SHP77 treated with DMSO at 0.1 percent for 48 hours (cell line): Measurements from ENCODE around the gene PDZD7.

ENCODE experiments used
- DNase-seq: peaks from one replicate; lab custom pipeline; 2025; lab: John Stamatoyannopoulos, UW

The PDZD7 gene

DNA sequence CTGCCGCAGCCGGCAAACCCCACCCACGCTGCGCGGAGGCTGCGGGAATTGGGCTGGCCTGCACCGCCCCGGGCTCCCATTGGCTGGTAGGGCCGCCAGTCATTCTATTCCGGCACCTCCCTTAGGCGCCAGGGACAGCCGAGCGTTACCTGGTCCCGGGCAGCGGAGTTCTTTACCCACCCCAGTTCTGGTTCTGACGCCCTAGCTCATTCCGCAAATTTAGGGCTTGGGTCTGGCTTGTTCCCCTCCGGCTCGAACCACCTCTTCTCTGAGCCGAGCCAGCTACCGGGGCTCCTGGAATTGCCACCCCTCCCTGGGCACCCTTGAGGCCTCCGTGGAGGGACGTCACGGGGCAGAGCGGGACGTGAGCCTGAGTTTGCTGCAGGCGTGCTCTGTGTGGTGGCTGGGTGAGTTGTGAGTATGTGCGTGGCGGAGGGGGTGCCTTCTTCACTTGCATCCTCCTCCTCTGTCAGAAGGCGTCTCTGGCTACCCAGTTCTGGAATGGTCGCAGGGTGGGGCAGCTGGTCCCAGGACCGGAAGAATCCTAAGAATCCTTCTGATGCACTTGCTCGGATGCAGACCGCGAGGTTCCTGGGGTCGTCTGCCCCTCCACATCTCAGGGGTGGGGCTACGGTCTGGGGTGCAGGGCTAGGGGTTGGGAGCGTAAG, at the start of gene PDZD7, which contains the start of gene SFXN3:
Gene PDZD7 (minus strand): TSS at position 2 of the 668 bp plus-strand sequence. CDS start 910 bp downstream, outside the sequence.
Gene SFXN3 (plus strand): TSS at position 107 of the 668 bp plus-strand sequence. CDS start 3,461 bp downstream, outside the sequence.
- peak; percentile 78 for DNase-seq

DNA sequence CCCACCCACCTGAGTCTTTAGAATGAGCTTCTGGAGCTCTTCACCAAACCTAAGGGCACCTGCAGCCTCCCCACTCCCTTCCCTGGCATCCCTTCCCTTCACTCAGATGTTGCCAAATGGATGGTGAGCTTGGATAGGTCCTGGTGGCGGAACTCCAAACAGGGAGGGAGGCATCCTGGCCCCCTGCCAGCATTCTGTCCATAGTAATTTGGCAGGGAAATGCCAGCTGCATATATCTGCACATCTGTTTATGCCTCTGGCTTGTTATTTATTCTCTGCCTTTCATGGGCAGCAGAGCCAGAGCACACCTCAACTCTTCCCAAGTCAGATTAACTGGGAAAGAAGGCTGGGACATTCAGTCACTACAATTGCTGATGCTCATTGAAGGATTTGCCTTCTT, 48.9 kb upstream of the PDZD7 start:
- no peak for DNase-seq

DNA sequence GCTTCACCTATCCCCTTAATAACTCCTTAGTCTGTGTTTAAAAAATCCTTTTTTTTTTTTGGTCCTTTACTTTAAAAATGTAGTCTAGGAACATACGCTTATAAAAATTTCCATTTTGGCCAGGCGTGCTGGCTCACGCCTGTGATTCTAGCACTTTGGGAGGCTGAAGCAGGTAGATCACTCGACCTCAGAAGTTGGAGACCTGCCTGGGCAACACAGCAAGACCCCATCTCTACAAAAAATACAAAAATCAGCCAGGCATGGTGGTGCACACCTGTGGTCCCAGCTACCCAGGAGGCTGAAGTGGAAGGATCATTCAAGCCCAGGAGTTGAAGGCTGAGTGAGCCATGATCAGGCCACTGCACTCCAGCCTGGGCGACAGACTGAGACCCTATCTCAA, 45.7 kb upstream of the PDZD7 start:
- no peak for DNase-seq

DNA sequence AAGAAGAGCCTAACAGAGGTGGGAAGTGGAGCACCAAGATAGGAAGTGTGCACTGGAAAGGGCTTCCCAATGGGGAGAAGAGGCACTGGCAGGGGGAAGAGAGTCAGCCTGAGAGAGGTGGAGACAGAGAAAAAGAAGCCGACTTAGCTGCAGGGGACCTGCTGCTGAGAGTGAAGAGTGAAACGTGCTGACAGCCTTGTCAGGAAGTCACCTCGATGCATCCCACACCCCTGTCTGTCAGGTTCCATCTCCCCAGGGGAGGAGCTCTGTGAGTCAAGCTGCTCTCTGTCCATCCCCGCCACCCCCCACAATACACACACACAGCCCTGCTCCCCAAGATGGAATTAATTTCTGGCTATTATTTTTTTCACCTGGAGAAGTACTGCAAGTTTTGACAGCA, 44.8 kb upstream of the PDZD7 start:
- DNase-seq, result no peak

DNA sequence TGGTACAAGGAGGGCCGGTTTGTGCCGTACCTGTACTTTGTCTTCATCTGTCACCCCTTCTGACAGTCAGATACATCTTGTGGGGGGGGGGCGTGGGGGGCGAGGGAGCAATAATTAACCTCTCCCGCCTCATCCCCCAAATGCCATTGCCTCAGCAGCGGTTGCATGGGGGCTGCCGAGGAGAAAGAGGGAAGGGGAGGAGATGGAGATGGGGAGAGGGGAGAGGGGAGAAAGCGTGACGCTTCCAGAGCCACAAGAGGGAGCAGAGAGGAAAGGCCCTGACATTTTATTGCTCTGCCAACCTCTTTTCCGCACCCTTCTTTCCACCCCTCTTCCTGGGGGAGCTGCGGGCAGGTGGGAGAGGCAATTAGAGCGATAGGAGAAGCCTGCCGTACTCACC, 42.7 kb upstream of the PDZD7 start:
- DNase-seq, result no peak

DNA sequence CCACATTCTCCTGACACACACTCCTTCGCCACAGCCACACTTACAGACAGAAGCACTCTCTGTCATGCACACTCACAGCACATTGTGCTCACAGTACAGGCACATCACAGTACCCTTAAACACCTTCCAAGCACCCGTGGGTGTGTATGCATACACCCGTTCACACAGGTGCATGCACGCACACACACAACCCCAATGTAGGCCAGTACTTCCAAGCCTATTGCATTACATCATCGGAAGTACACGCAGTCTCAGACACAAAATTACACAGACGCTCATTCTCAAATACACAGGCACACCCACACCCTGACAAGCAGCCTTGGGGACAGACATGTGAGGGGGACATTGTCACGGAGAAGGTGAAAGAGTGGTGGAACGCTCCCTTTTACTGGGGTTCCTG, 42.0 kb upstream of the PDZD7 start:
- DNase-seq, result no peak

DNA sequence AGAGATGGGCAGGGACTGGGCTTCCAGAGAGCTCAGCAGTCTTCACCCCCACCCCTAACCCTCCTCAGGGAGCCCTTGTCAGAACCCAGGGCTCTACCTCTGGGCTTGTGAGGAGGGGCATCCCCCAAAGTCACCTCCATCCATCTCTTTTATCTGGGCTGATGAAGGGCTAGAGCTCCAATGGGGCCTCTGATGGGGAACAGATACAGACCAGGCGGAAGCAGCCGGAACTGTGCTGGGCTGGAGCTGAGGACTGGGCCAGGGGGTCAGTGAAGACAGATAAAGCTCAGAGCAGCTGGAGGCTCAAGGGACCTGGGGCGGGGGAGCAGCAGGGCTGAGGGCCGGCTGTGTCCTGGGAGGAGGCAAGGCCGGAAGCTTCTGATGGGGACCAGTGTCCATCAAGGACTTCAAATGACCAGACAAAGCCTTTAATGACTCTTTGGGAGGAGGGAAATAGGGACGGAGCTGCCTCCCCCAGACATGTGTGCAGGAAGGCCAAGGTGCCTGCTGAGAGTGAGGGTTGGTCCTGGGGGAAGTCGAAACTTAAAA, 41.0 kb upstream of the PDZD7 start:
- no peak for DNase-seq

DNA sequence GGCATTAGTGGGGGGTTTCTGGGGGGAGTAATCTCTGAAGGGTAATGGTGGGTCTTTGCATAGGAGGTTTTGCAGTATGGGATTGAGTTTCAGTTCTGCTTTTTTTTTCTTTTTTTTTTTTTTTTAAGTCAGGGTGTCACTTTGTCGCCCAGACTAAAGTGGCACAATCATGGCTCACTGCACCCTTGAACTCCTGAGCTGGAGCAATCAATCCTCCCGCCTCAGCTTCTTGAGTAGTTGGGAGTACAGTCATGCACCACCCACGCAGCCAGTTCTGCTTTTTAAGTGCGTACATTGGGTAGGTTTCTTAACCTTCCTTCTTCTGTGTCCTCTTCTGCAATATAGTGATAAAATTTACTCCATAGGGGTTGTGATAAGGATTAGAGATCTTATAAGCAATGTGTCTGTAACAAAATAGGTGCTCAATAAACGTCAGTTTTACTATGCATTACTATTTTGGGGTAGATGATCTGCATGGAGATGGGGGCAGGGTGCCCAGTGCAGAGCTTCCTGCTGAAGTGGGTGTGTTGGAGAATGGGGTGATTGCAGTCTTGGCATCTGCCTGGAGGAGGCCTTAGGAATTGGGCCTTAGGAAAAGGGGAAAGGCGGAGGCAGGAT, 40.4 kb upstream of the PDZD7 start:
- no peak for DNase-seq

DNA sequence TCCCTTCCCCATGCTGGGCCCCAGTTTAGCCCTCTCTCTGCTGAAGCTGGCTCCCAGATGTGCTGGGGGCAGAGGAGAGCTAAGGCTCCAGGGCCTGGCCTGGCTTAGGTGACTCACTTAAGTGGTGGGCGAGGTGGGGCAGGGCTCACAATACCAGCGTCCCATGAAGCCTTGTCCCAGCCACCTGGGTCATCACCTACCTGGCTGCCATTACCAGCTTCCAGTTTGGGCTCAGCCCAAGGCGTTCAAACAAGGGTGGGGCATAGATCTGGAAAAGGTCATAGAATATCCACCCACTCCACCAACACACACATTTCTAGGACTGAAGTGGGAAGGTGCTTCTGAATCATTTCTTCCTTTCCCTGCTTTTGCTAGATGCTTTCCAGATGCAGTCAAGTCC, 39.2 kb upstream of the PDZD7 start:
- DNase-seq, result no peak

DNA sequence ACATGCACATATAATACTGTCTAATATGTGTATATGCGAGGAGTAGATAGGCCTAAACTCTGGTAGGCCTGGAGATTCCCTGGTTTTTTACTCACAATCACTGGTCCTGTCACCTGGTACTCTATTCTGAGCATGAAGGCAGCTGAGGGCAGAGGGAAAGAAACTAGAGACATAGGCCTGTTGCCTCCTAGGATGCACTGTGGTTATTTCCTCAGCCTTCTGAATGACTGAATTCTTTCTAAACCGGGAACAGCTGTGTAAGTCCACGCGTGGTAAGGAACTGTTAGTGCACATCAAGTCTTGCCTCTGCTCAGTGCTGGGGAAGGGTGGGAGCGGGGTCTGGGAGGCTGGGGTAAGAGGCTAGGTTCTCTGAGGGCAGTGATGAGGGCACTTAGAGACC, 38.5 kb upstream of the PDZD7 start:
- DNase-seq, result no peak

DNA sequence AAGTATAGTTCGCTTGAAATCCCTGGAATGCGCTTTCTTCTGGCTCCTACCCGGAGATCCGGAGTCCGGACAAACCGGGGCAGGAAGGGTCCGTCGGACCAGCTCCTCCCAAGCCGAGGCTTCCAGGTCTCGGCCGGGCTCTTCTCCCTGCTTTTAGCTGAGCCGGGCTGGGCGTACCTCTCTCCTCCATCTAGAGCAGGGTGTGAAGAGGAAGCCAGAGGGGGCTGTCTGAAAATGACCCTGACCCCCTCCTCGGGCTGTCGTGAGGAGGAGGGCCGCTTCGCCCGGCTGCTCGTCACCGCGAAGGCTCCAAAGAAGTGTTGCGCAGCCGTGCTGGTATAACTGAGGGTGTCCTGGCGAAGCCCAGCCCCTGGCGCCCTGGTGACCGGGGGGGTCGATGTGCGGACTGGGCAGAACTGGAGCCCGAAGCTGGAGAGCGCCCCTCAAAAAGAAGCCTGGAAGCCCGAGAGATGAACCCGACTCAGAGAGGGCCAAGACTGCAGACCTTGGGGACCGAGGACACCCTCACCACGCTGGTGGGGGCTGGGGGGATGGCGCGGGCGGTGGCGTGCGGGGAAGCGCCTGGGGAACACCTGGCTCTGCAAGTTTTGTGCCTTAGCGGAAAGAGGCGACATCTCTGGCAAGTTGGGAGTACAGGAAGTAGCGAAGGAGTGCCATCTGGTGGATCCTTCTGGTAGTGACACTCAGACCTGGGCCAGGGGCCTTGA, 36.6 kb upstream of the PDZD7 start:
- peak; percentile 63 for DNase-seq

DNA sequence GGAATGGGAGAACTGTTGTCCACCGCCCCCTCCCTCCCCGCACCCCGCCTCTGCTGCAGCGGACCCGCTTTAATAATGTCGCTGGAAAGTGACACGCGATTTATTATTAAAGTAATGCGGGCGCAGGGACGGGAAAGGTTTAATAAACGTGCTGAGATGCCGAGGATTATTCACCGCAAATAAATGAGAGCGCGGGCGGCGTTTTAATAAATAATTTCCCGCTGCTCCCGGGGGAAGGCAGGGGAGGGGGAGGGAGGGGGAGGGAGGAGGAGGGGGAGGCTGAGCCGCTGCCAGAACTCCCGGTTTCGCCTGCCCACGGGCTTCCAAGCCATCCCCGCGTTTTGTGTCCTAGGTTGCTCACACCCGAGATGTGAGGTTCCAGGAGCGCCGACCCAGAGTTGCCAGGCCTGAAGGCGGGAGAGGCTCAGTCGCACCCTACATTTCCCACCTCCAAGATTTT, 36.0 kb upstream of the PDZD7 start:
- peak; percentile 26 for DNase-seq

DNA sequence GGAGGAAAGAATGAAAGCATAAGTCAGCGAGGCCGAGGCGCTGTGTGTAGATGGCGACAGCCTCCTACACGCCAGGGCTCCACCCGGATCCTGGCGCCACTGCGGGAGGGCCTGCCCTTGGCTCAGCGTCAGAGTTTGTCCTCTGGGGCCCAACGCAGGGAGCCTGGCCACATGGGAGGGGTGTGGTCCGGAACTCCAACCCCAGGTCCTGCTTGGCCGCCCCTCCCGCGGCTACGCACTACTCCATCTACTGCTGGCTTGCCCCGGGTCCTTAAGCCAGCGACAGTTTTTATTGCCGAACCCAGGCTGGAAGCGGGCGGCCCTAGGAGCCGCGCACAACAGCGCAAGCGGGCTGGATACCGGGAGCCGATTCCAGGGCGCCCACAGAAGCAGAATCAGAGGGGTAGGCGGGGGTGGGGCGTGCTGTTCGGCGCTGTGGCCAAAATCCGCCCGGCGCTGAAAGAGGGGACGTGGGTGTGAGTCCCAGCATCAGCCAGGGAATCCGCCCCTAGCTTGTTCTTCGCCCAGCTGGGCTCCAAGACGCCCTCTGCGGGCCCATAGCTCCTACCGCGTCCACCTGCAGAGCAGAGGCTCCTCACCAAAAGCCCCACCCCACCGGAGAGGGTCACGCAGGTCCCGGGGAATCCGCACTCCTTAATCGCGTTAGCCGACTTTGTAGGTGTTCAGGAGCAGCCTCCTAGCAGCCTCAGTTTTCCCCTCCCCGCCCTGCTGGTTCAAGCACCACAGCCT, 35.4 kb upstream of the PDZD7 start:
- DNase-seq, result peak; percentile 62

DNA sequence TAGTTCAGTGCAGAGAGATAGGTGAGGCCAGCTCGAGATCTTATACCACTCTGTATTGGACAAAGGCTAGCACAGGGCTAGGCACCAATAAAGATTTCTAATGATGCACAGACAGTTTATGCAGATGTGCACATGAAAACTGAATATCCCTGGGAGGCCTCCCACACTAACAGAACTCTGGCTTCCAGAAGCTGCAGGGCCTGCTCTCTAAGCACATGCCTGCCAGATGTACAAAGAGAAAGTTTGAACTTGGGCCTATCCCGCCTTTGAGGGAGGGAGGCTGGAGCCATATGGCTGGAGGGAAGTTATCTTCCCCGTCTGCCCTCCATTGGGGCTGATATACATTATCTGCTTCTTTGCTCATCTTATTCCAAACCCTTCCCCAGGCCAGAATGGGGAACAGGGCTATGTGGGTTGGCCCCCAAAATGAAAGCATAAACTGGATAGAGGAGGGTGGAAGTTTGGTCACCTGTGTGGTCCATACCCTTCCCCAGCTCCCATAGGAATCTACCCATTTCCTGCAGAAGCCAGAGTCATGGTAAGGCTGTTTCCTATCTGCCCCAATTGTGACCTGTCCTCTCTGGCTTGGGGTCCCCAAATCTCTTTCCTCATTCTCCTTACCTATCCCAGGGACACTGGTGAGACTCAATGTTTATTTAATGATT, 34.7 kb upstream of the PDZD7 start:
- DNase-seq, result no peak

DNA sequence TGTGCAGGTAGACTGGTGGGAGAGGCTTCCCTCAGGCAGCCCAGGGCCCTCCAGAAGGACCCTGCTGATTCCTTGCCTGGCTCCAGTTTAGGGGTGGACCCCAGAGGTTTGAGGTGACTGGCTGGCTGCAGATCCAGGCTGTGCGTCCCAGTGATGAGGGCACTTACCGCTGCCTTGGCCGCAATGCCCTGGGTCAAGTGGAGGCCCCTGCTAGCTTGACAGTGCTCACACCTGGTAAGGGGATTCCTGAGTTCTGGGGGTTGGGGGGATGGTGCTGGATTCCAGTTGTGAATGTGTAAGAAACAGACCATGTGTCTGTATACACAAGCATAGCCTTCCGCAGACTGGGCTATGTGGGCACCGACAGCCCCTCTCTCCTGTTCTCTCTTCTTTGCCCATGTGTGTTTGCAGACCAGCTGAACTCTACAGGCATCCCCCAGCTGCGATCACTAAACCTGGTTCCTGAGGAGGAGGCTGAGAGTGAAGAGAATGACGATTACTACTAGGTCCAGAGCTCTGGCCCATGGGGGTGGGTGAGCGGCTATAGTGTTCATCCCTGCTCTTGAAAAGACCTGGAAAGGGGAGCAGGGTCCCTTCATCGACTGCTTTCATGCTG, 33.6 kb upstream of the PDZD7 start:
- no peak for DNase-seq

DNA sequence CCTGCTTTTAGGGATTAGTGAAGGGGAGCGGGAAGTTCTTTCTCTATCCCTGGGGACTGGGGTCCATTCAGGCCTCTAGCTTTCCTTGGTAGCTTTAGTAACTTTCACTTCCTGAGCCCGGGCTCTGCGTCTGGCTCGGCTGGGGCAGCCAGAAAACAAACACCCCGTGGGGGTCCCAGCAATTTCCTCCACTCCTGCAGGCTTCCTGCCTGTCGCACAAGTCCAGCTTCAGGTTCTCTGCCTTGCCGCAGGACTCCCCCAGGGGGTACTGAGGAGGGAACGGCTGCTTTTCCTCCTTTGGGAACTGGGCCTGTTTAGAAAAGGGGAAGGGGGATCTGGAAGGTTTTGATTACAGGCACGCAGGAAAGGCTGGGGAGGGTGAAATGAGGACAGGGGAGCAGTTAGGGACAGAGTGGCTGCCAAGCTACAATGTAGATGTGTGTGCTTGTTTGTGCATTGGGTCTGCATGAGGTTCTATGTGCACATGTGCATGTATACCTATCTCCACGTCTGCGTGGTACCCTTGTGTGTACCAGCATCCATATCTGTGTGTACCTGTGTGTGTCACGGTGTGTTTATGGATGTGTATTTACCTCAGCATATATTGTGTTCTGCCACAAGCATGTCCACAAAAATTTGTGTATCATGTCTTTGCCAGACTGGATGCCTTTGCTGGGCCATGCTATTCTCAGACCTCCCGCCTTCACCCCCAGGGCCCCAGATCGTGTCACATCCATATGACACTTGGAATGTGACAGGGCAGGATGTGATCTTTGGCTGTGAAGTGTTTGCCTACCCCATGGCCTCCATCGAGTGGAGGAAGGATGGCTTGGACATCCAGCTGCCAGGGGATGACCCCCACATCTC, 32.9 kb upstream of the PDZD7 start:
- no peak for DNase-seq

DNA sequence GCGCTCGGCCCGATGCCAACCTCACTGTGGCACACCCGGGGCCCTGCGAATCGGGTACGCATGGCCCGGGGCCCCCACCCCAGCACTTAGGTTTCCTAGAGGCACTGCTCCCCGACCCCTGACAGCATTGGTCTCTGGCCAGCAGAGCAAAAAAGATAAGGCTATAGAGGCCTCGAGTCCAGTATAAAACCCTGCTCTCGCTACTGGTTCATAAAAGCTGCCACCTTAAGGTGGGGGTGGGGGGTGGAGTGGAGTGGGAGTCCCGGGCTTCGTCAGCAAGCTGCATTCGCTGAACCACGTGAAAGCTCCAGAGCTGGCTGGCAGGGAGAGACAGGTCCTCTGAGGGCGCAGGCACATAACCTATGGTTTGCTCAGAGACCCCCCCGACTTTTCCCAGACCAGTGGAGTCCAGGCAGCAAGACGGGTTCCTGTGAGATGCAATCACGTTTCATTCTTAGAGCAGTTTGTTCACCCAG, 32.2 kb upstream of the PDZD7 start:
- DNase-seq, result no peak

DNA sequence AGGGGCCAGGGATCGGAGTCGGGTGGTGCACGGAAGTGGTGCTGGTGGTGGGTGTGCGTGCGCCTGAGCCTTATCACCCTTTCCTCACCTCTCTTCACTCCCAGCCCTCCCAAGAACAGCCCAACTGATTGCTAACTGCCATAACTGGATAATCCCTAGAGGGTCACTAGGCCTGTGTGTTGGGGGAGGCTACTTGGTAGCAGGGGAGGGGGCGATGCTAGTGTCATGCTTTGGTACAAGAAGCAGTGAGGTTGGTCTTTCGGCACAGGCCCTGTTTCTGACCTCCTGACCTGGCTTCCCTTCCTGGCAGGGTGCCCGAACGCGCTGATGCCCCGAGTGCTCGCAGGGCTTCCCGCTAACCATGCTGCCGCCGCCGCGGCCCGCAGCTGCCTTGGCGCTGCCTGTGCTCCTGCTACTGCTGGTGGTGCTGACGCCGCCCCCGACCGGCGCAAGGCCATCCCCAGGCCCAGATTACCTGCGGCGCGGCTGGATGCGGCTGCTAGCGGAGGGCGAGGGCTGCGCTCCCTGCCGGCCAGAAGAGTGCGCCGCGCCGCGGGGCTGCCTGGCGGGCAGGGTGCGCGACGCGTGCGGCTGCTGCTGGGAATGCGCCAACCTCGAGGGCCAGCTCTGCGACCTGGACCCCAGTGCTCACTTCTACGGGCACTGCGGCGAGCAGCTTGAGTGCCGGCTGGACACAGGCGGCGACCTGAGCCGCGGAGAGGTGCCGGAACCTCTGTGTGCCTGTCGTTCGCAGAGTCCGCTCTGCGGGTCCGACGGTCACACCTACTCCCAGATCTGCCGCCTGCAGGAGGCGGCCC, 31.5 kb upstream of the PDZD7 start:
- DNase-seq, result peak; percentile 37

DNA sequence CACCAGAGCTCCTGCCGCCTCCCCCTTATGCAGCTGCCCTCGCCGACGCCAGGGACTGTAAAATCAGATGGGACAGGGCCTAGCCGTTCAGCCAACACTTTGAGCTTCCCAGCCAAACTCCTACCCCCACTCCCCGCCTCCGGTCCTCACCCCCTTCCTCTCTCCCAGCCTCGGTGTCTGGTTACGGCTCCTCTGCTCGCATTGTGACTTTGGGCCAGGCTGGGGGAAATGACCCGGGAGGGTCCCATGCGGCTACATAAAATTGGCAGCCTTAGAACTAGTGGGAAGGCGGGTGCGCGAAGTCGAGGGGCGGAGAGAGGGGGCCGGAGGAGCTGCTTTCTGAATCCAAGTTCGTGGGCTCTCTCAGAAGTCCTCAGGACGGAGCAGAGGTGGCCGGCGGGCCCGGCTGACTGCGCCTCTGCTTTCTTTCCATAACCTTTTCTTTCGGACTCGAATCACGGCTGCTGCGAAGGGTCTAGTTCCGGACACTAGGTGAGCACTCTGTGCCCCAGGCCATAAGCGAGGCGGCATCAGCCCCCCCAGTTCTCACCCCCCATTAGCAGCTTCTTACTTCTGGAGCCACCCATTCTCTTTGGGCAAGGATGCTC, 30.8 kb upstream of the PDZD7 start, which contains the start of gene KAZALD1:
Gene KAZALD1 (plus strand): TSS at position 366 of the 608 bp plus-strand sequence. CDS start 604 bp downstream, outside the sequence.
- no peak for DNase-seq
